Tibial nerve (tissue), 3 donors: ENCODE results near the gene PTPMT1.

ENCODE experiments used
- POLR2A ChIP-seq, 2 donors: fragments of 450-650 bp; IDR thresholded peaks; one replicate each; pipeline ENCODE4 v1.6.1; 2017; ENCODE audit warnings: antibody characterized with exemption in 2 of 2, mild to moderate bottlenecking in 2 of 2, moderate library complexity in 2 of 2
- TF ChIP-seq, protein P1 (sequence below), 5 experiments: fragments of 200-600 bp in 3 of 5; fragments of 450-650 bp in 2 of 5; sonication (generic) in 3 of 5; IDR thresholded peaks; one replicate each; pipeline ENCODE4 v1.5.1; 2016 to 2019; ENCODE audit warnings: antibody characterized with exemption in 5 of 5, mild to moderate bottlenecking in 3 of 5, moderate library complexity in 2 of 5

DNA sequence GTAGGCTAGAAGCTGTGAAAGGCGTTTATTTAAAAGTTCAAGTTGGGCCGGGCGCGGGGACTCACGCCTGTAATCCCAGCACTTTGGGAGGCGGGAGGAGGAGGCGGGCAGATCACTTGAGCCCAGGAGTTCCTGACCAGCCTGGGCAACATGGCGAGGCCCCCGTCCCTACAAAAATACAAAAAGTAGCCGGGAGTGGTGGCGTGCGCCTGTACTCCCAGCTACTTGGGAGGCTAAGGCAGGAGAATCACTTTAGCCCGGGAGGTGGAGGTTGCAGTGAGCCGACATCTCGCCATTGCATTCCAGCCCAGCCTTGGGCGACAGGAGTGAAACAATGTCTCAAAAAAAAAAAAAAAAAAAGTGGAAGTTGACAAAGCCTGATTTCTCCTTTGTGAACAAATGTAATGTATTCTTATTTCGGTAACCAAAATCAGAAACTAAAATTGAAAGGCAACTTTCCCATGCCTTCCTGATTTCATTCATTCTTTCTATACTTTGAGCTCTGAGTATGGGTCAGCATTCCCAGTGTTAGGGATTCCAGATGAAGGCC lies 825 bp downstream of the PTPMT1 start:
- TF ChIP-seq, protein P1, sequence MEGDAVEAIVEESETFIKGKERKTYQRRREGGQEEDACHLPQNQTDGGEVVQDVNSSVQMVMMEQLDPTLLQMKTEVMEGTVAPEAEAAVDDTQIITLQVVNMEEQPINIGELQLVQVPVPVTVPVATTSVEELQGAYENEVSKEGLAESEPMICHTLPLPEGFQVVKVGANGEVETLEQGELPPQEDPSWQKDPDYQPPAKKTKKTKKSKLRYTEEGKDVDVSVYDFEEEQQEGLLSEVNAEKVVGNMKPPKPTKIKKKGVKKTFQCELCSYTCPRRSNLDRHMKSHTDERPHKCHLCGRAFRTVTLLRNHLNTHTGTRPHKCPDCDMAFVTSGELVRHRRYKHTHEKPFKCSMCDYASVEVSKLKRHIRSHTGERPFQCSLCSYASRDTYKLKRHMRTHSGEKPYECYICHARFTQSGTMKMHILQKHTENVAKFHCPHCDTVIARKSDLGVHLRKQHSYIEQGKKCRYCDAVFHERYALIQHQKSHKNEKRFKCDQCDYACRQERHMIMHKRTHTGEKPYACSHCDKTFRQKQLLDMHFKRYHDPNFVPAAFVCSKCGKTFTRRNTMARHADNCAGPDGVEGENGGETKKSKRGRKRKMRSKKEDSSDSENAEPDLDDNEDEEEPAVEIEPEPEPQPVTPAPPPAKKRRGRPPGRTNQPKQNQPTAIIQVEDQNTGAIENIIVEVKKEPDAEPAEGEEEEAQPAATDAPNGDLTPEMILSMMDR (IDR thresholded peaks at IDR 0.05): no peak
- TF ChIP-seq POLR2A (IDR thresholded peaks at IDR 0.05): no peak
